Fibroblast of peridontal ligament (primary cell): ENCODE measurements around the gene SF3A1.

ENCODE experiments used
- DNase-seq: peaks from one replicate; pipeline ENCODE4 v3.0.0-alpha.2; 2010; ENCODE audit errors: extremely low read depth

The SF3A1 gene

DNA sequence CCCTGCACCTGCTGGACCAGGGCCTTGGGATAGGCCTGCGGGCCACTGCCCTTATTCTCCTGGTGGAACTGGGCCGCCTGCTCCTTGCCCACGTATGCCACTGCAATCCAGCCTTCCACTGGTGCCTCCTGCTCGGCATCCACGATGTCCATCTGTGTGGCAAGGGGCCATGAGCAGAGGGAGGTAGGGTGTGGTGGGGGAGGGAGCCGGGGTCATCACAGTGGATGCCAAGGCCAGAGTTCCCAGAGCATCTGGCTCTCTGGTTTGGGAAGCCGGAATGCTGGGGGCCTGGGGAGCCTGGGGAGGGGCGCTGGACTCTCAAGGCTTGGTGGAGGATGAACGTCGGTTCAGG is 29.9 kb upstream of the SF3A1 start:
- no peak for DNase-seq

DNA sequence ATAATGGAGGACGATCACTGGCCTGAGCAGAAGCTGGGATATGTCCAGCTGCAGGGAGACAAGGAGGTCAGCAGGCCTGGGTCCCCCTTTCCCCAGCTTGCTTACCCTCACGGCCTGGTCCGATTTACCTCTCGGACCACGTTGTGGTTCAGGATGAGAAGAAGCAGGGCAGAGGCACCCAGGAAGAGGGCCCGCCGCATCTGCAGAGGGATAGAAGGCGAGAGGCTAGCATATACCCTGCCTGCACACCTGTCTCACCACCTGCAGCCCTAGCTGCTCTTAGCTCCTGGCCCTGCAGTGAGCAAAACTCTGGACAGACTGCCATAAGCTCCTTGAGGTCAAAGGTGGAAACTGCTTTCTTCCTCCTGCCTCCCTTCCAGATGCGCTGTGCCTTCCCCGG is 29.2 kb upstream of the SF3A1 start:
- DNase-seq, result no peak

DNA sequence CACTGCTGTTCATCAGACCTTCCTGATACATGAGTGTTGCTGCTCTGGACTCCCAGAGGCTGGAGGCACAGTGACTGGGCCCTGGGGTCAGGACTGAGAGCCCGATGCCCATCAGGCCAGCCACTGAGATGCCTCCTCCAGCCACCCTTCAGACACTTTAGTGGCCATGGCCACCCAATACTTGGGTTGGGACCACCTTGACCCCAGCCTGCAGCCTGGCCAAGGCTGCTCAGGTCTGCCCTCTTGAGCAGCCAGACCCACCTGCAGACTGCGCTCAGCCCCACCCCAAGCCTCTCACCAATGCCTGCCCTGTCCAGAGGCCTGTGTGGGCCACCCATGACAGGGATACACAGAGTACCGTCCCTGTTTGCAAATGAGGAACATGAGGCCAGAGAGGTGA is 26.4 kb upstream of the SF3A1 start:
- DNase-seq, result no peak

DNA sequence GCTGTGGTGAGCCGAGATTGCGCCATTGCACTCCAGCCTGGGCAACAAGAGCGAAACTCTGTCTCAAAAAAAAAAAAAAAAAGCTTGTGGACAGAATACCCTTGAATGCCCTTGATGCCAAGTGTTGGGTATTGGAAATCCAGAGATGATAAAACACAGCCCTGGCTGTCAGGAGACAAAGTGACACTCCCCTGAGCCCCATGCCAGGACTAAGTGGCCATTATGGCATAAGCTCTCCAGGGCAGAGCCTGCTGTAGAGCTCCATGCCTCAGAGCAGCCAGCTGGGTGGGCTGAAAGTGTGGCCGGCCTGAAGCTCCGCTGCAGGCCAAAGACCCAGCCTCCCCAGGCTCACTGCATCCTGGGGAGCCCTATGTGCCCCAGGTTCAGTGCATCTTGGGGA is 25.6 kb upstream of the SF3A1 start:
- DNase-seq, result no peak

DNA sequence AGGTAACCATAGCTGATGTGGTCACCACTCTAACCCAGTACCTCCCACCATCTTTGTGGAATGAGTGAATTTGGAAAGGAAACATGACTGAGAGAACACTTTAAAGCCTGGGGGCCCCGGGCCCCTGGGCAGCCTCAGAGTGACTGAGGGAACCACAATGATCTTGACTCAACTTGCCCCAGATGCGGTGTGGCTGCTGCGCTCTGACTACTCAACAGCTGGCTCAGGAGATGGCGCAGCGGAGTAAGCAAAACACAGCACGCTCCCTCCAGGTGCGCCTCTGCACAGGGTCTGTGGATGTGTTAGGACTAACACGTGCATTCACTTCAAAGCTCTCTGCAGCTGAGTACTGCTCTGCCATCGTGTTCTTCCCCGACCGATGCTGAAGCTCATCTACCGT is 24.6 kb upstream of the SF3A1 start:
- no peak for DNase-seq

DNA sequence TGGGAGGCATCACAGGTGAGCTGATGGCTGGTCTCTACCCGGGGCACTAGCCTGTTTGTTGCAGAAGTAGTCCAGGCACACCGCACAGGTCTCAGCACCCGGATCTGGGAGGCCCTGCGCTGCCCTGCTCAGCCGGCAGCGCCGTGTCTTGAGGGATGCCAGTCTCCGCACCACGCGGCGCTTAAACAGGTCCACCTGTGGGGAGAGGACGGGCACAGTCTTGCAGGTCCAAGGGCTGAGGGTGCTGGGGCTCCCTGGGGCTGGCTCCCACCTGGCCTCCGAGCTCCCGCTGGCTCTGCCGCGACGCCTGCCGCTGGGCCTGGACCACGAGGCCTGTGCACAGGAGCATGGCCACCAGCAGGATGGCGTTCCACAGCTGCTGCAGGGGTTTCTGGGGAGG is 23.3 kb upstream of the SF3A1 start:
- DNase-seq, result no peak

DNA sequence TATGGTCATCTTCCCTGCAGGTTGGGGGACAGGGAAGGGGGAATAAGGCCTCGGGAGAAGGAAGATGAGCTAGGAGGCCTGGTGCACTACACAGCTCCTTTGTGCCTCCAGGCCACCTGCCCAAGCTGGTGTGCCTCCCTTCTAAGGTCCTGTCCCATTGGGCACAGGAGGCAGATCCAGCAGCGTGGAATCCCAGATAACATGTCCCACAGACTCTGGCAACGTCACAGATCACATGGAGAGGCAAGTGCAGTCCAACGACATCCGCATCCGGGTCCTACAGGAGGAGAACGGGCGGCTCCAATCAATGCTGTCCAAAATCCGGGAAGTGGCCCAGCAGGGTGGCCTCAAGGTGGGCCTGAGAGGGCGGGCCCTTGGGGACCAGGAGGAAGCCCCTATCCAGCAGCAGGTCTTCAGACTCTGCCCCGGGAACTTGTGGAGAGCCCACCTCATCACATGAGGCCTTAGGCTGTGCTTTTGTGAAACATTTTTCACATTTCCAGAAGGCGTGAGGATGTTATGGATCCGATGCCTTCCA is 18.7 kb upstream of the SF3A1 start:
- DNase-seq, result no peak

DNA sequence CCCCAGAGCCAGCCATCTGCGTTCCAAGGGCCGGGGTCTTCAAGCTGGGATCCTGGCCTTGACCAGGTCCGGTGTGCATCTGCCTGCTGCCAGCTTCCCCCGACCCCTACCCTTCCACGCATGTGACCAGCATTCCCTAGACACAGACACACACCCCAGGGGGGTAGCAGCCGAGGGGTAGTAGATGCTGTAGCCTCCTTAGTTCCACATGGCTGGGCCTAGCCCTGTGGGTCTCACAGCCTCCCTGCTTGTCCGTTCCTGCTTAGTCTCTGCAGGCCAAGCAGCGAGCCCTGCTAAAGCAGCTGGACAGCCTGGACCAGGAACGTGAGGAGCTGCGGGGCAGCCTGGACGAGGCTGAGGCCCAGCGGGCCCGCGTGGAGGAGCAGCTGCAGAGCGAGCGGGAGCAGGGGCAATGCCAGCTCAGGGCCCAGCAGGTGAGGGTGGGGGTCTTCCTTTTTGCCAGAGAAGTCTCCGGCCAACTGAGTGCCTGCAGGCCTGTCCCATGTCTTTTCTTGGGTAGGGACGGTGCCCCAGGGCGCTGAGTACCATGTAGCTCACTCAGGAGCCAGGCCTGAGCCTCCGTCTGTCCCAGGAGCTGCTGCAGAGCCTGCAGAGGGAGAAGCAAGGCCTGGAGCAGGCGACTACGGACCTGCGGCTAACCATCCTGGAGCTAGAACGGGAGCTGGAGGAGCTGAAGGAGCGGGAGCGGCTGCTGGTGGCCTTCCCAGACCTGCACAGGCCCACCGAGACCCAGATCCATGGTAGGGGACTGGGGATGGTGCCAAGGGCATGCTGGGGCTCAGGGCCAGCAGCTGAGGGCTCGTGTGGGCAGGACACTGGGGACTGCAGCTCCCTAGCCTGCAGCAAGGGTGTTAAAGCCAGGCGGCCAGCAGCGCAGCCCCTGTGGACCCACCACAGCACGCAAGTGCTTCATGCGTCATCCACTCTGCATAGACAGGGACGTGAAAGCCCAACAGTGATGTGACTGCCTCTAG is 16.9 kb upstream of the SF3A1 start:
- no peak for DNase-seq

DNA sequence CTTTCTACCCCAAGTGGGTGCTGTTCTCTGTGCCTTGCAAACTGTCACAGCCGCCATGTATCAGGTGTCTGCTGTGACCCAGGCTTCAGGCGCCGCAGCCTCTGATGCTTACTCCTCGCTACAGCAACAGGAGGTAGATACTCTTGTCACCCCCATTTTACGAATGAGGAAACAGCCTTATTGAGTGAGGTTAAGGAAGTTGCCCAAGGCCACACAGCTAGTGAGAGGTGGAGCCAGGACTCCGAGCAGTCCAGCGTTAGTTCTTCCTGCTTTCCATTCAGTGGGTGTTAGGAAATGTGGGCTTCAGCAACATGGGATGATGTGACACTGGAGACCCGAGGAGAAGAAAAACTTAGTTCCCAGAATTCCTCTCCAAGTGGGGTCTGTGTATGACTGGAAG is 16.2 kb upstream of the SF3A1 start:
- DNase-seq, result no peak

DNA sequence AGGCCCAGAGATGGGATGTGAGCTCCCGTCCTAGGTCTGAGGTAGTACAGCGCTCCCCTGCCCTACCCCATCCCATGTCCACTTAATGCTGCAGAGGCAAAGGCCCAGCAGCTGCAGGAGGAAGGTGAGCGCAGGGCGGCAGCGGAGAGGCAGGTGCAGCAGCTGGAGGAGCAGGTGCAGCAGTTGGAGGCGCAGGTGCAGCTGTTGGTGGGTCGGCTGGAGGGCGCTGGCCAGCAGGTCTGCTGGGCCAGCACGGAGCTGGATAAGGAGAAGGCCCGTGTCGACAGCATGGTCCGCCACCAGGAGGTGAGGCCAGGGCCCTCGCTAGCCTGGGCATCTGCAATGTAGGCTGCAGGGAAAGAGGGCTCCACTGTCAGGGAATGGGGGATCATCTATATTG is 15.3 kb upstream of the SF3A1 start:
- DNase-seq, result no peak

DNA sequence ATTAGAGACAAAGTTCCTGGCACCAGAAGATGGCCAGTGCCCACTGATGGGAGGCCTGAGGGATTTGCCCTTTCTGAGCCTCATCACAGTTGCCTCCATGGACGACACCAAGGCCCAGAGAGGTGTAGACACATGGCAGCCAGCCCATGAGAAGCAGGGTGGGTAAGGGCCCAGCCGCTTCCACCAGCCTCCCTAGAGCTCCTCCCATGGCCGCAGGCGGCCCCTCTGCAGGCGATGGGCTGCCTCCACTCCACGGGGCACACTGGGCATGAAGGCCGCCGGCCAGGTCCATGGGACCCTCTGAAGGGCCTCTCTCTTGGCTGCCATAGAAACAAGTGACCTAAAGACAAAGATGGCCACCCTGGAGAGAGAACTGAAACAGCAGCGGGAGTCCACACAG is 14.6 kb upstream of the SF3A1 start:
- DNase-seq, result no peak

DNA sequence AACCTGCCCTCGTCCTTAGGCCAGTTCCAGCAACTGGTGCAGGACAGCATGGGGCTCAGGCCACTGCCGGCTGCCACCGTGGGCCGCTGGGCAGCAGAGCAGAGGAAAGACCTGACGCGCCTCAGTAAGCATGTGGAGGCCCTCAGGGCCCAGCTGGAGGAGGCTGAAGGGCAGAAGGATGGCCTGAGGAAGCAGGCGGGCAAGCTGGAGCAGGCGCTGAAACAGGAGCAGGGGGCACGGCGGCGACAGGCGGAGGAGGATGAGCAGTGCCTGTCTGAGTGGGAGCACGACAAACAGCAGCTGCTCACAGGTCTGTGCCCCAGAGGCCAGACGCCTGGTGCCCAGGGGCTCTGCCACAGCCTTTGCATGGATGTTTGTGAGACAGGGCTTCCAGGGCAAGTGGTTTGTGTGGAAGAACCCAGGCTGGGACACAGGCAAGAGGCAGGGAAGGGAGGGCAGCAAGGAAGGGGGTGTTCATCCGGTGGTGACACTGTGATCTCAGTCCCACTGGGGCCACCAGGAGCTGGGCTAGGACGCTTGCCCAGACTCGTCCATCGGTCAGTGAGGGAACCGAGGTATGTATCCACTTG is 14.0 kb upstream of the SF3A1 start:
- no peak for DNase-seq

DNA sequence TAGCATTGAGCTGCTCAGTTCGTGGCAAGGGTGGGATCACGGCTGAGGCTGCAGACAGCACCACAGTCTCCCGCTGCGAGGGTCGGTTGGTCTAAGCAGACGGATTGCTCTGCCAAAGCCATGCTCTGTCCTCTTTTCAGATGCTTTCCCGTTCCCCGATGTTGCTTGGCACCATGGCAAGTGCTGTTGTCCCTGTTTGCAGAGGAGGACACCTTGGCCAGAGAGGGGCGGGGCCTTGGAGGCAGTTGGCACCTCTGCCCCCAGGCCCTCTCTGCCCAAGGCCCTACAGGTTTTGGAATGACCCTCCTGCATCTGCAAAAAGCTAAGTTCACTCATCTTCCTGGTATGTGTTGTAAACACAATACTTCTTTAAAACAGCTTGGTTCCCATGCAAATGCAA is 11.7 kb upstream of the SF3A1 start:
- no peak for DNase-seq

DNA sequence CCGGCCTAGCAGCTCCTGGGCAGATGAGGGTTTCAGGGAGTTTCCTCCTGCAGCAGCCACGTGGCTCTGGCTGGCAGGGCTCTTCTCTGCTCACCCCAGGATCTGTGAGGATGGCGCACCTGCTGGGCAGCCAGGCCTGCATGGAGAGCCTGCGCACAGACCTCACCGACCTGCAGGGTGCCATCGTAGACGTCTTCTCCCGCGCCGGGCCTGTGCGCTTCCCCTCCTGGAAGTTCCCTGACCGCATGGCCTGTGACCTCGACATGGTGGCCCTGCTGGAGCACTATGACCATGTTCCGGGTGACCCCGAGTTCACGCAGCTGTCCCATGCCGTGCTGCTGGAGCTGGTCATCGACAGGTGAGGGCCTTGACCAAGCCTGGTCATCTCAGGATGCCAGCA is 9.2 kb upstream of the SF3A1 start:
- DNase-seq, result no peak

DNA sequence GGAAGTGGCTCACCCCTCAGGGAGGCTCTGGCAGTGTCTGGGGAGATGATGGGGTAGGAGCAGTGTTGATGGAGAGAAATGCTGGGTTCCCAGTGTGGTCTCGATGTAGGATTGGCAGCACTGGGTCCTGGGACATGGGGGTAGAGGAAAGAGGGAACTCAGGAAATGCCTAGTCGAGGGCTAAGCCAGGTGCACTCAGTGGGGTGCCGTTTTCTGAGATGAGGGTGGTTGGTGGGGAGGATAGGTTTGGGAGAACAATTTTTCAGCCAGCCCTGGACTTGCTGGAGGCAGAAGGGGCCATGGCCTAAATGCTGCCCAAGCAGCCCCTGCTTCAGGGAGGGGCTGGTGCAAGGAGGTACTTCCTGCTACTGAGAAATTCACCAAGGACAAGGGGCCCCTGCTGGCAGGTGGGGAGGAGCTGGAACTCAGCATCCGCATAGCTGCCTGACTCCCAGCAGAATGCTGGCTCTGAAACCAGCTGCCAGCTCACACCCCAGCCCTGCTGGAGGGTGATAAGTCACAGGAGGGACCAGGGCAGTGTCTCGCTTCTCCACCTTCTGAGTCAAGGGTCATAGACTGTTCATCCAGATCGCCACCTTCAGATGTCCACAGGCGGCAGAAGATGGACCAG is 6.1 kb upstream of the SF3A1 start:
- no peak for DNase-seq

DNA sequence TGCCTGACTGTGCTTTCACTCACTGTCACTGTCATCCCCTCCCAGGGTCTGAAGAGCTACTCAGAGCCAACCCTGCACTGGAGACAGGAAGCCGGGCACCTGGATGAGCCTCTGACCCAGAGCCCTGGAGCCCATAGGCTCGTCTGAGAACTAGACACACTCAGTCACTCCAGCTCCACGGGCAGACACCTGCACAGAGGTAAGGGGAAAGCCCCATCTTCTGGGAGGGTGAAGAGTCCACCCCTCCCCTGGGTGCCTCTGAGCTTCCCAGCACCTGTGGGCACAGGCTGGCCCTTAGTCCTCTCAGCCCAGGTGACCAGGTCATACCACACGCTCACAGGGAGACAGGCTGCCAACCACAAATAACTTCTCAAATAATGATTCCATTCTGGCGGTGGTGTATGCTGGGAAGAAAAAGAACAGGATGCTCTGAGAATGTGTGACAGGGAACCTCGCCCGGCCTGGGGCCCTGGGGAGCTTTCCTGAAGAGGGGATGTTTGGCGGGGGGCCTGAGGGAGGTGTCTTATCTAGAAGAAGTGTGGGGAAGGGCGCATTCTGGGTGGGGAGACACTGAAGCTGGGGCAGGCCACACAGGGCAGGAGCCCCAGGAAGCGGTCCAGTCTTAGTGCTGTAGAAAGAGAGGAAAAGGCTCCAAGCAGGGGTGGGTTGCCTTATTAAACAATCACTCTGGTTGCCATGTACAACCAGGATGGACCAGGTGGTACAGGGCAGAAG is 5.4 kb upstream of the SF3A1 start:
- no peak for DNase-seq

DNA sequence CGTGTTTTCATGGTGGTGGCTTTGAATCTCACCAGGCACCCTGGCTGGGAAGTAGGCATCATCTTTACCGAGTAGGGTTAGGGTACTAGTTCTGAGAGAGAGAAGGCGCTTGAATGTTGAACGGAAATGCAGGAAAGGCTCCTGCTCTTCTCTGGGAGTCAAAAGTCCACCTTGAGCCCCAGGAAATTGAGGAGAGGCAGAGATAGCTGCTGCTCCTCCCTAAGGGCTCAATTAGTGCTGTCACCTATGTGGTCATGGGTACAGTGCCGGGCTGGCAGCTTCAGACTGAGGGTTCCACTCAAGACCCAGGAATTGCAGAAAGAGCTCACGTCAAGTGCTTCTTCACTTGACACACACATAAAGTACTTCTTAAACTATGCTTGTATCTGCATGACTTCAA is 1.8 kb upstream of the SF3A1 start:
- DNase-seq, result no peak

DNA sequence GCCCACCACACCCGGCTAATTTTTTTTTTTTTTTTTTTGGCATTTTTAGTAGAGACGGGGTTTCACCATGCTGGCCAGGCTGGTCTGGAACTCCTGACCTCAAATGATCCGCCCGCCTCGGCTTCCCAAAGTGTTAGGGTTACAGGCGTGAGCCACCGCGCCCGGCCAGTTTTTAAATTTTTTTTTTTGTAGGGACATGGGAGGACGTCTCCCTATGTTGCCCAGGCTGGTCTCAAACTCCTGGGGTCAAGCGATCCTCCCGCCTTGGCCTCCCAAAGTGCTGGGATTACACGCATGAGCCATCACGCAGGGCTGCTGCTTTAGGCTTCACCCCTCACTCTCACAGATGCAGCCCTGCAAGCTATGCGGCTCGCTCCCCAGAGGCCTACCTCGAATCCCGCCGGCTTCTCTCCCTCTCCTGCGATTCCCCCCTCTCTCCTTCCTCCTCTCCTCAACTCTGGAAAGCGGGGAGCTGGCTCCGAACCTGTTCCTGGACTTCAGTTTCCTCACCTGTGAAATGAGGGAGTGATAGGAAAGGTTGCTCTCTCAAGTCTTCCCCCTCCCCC is 1.0 kb upstream of the SF3A1 start:
- DNase-seq, result no peak

DNA sequence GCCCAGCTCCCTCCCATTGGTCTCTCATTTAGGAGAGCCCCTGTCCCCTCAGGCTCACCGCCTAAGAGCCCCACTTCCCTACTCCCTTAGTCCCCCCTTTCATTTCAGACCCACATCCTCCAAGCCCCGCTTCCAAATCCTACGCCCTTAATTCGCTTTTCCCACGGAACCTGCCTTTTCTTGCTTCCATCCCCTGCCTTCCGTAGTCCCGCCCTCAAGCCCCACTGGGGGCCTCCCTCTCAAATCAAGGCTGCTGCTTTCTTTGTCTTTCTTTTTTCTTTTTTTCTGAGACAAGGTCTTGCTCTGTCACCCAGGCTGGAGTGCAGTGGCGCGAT is 509 bp upstream of the SF3A1 start:
- no peak for DNase-seq

DNA sequence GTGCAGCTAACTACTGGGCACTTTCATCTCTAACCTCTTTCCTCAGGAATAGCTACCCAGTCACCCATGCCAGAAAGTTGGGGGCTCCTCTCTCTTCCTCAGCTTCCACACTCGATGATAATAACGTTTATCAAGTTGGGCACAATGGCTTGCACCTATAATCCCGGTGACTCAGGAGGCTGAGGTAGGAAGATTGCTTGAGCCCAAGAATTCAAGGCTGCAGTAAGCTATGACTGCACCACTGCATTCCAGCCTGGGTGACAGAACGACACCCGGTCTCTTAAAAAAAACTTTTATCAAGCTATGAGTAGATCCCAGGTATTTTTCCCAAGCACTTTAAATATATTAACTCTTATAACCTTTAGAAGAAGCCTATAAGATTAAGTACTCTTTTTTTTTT is 2.0 kb downstream of the SF3A1 start:
- no peak for DNase-seq

DNA sequence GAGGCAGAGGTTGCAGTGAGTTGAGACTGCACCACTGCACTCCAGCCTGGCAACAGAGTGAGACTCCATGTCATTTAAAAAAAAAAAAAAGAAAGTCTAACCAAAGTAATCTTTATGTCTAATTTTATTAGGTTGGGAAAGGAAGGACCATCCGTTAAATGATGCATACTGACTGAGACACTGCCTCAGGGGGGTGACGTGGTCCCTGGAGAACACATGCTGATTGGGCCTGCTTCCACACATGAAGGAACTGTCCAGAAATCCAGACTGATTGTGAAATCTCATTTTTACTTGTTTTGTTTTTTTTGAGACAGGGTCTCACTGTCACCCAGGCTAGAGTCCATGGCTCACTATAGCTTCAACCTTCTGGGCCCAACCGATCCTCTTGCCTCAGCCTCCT is 5.5 kb downstream of the SF3A1 start:
- DNase-seq, result no peak

DNA sequence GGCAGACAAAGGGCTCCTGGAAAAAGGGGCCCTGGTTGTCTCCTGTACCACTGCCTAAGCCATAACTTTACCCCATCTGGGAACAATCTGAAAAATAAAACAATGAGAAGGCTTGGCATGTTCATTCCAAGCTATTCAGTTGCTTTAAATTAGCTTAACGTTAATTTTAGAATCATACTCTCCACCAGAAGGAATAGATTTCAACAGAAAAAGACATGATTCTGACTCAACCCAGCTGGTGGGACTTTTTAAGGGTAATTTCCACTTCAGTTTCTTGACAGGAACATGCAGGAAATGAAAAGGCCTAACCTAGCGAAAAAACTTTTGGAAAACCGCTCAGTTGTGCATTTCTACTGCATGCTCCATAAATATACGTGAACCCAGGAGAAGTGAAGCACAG is 7.9 kb downstream of the SF3A1 start:
- DNase-seq, result peak; percentile 92
